GM23338 (cell line): ENCODE results near the gene NUP88. TPM values are rescaled to one million over a fixed set of nuclear protein-coding genes. Genes with fewer than 3 reads are reported as not detected.

ENCODE experiments used
- CREB1 ChIP-seq: fragments of 250-450 bp; sonication (Bioruptor Pico); IDR thresholded peaks from 2 replicates; pipeline ENCODE4 v1.5.0; 2020; ENCODE audit warnings: low read depth, mild to moderate bottlenecking, moderate library complexity
- ETS1 ChIP-seq: IDR thresholded peaks from 2 replicates; pipeline ENCODE4 v1.6.1; 2016; ENCODE audit warnings: antibody characterized with exemption
- EZH2 ChIP-seq: fragments of 200-600 bp; sonication (generic); IDR thresholded peaks from one replicate; pipeline ENCODE4 v1.8.0; 2017; ENCODE audit warnings: antibody characterized with exemption, mild to moderate bottlenecking, low read depth; ENCODE audit not compliant: unreplicated experiment
- EZH2phosphoT487 ChIP-seq: fragments of 200-600 bp; sonication (generic); IDR thresholded peaks from one replicate; pipeline ENCODE4 v1.8.1; 2018; ENCODE audit warnings: antibody characterized with exemption; ENCODE audit not compliant: unreplicated experiment
- JUNB ChIP-seq: IDR thresholded peaks from one replicate; pipeline ENCODE4 v1.6.1; 2016; ENCODE audit warnings: antibody characterized with exemption; ENCODE audit not compliant: unreplicated experiment
- NANOG ChIP-seq: IDR thresholded peaks from 2 replicates; pipeline ENCODE4 v1.6.1; 2016; ENCODE audit warnings: antibody characterized with exemption, borderline replicate concordance
- POLR2AphosphoS5 ChIP-seq: IDR thresholded peaks from 2 replicates; pipeline ENCODE4 v1.6.1; 2016; ENCODE audit warnings: antibody characterized with exemption, low read depth
- STAT1 ChIP-seq: IDR thresholded peaks from one replicate; pipeline ENCODE4 v1.6.1; 2016; ENCODE audit warnings: antibody characterized with exemption; ENCODE audit not compliant: unreplicated experiment
- ZNF114 ChIP-seq: fragments of 250-450 bp; sonication (Bioruptor Pico); IDR thresholded peaks from 2 replicates; pipeline ENCODE4 v1.5.0; 2020; ENCODE audit warnings: mild to moderate bottlenecking, moderate library complexity
- ZNF331 ChIP-seq: fragments of 250-450 bp; sonication (Bioruptor Pico); IDR thresholded peaks from 2 replicates; pipeline ENCODE4 v1.5.0; 2020; ENCODE audit warnings: low read depth, mild to moderate bottlenecking, moderate library complexity
- ZNF462 ChIP-seq: fragments of 250-450 bp; sonication (Bioruptor Pico); IDR thresholded peaks from 2 replicates; pipeline ENCODE4 v1.5.0; 2020; ENCODE audit warnings: mild to moderate bottlenecking, moderate library complexity
- polyA plus RNA-seq: library from polyadenylated mRNA; unstranded; fragments of >200 nt; fragmentation: Nextera tagmentation; extraction: Ambion mirVana; gene quantifications from 2 replicates; pipeline ENCODE4 v1.2.1, GENCODE V29; 2016
- total RNA-seq: library from RNA; depleted of rRNA; stranded (reverse); fragments of >200 nt; shearing (Covaris generic); gene quantifications from 2 replicates; pipeline ENCODE4 v1.2.3, GENCODE V29; 2014
- TF ChIP-seq, protein P1 (sequence below), 2 experiments: fragments of 200-600 bp in 1 of 2; sonication (generic) in 1 of 2; conservative IDR thresholded peaks; 2 replicates each; pipeline versions ENCODE4 v1.5.1 to v1.6.1; 2016 to 2017; ENCODE audit warnings: antibody characterized with exemption in 2 of 2, low read depth in 2 of 2, mild to moderate bottlenecking in 2 of 2, moderate library complexity in 1 of 2

Gene NUP88
- total and polyA plus RNA-seq, 2 experiments from 2014 or later: 110 to 172 TPM

- TF ChIP-seq ZNF462 (no peak), NANOG (no peak), ZNF331 (CRISPR knock-in tag) (no peak), EZH2phosphoT487 (no peak), JUNB (no peak), STAT1 (no peak), POLR2AphosphoS5 (no peak), ETS1 (no peak), ZNF114 (CRISPR knock-in tag) (no peak), EZH2 (no peak), CREB1 (CRISPR knock-in tag) (no peak)
- TF ChIP-seq, protein P1, sequence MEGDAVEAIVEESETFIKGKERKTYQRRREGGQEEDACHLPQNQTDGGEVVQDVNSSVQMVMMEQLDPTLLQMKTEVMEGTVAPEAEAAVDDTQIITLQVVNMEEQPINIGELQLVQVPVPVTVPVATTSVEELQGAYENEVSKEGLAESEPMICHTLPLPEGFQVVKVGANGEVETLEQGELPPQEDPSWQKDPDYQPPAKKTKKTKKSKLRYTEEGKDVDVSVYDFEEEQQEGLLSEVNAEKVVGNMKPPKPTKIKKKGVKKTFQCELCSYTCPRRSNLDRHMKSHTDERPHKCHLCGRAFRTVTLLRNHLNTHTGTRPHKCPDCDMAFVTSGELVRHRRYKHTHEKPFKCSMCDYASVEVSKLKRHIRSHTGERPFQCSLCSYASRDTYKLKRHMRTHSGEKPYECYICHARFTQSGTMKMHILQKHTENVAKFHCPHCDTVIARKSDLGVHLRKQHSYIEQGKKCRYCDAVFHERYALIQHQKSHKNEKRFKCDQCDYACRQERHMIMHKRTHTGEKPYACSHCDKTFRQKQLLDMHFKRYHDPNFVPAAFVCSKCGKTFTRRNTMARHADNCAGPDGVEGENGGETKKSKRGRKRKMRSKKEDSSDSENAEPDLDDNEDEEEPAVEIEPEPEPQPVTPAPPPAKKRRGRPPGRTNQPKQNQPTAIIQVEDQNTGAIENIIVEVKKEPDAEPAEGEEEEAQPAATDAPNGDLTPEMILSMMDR (conservative IDR thresholded peaks at IDR 0.05; ENCODE audit: low read depth in 2 of 2): no peak
Measured at GRCh38 chr17:5410594-5411272, 8.7 kb downstream of the NUP88 start (continued).
